HPDE6-E6E7 (cell line): ENCODE data around the gene RMRP.

ENCODE experiments used
- DNase-seq: peaks from one replicate; pipeline ENCODE4 v3.0.0; 2011; ENCODE audit warnings: missing footprints; ENCODE audit errors: extremely low spot score

The RMRP gene

GRCh38 chr9:35657546-35658136, at the start of gene RMRP:
RMRP (minus strand) TSS chr9:35658019.
- peak; percentile 99 for DNase-seq

GRCh38 chr9:35706951-35707350, 49.1 kb upstream of the RMRP start:
- DNase-seq = no peak

GRCh38 chr9:35705836-35706430, 48.1 kb upstream of the RMRP start:
- DNase-seq = no peak

GRCh38 chr9:35705372-35705771, 47.6 kb upstream of the RMRP start:
- DNase-seq = no peak

GRCh38 chr9:35703906-35704672, 46.3 kb upstream of the RMRP start:
- DNase-seq = no peak

GRCh38 chr9:35702696-35703095, 44.9 kb upstream of the RMRP start:
- DNase-seq = no peak

GRCh38 chr9:35700942-35701341, 43.1 kb upstream of the RMRP start:
- no peak for DNase-seq

- DNase-seq = no peak
Measured at GRCh38 chr9:35700031-35700430, 42.2 kb upstream of the RMRP start.

- no peak for DNase-seq
Measured at GRCh38 chr9:35698231-35698630, 40.4 kb upstream of the RMRP start.

GRCh38 chr9:35697486-35697885, 39.7 kb upstream of the RMRP start:
- DNase-seq = no peak

- peak; percentile 60 for DNase-seq
Measured at GRCh38 chr9:35696520-35697215, 38.8 kb upstream of the RMRP start.

- DNase-seq = no peak
Measured at GRCh38 chr9:35695943-35696401, 38.2 kb upstream of the RMRP start.

- DNase-seq = no peak
Measured at GRCh38 chr9:35691757-35692301, 34.0 kb upstream of the RMRP start.

- no peak for DNase-seq
Measured at GRCh38 chr9:35691334-35691650, 33.5 kb upstream of the RMRP start.

GRCh38 chr9:35690614-35691333, 33.0 kb upstream of the RMRP start:
- DNase-seq = peak; percentile 12

GRCh38 chr9:35690294-35690613, 32.4 kb upstream of the RMRP start:
- peak; percentile 12 for DNase-seq

- peak; percentile 53 for DNase-seq
Measured at GRCh38 chr9:35689542-35690293, 31.9 kb upstream of the RMRP start, which contains the start of gene TPM2. TPM2 (minus strand) TSS chr9:35689925; CDS start chr9:35689817, 108 bp downstream.

- peak; percentile 69 for DNase-seq
Measured at GRCh38 chr9:35688558-35689541, 31.0 kb upstream of the RMRP start.

- no peak for DNase-seq
Measured at GRCh38 chr9:35687972-35688557, 30.2 kb upstream of the RMRP start.
